Measurements from ENCODE around the gene GRIA4.

The GRIA4 gene

DNA sequence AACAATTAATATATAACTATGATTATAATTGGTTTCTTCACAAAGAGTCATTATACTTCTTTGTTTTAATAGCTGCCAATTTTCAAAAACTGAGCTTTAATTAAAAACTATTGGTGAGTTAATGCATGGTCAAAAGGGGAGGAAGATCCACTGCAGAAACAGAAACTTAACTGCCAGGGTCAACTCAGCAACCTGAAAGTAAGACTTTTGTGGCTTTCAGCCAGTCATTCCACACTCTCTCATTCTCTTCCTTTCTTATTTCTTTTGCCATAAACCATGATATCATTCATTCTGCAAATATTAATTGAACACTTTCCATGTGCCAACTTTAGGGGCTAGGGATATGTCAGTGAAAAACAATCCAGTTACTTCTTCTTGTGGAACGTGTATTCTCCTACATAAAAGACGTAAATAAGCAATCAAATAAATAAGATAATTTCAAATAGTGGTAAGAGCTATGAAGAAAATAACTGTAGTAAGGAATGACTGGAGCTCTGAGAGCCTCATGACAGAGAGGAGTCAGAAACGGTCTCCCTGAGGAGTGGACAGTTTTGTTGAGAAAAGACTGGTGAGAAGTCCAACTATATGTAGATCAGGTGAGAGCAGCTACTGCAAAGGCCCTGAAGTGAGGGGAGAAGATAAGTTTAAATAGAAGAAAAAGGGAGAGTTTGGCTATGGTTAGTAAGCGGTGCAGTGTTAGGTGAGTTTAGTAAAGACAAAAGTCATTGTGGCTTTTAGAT, 130.5 kb downstream of the GRIA4 start:
- Histone ChIP-seq H3K4me1 (ENCODE audit: control insufficient read depth, low read depth, low read length) (no peaks in the 10 kb centered on the region), H3K9ac (ENCODE audit: low read length) (no peak overlapping the region), H3K36me3 (ENCODE audit: control insufficient read depth, insufficient read depth, low read length) (no peaks in the 10 kb centered on the region), H3K27me3 (ENCODE audit: insufficient read depth, low read length, poor library complexity) (no peaks in the 10 kb centered on the region), H3K27ac (ENCODE audit: low read depth, low read length) (no peak overlapping the region), H2BK120ac (ENCODE audit: low read depth, low read length) (no peak overlapping the region), H2AK5ac (ENCODE audit: low read length) (no peak overlapping the region), H2BK15ac (replicated peaks; ENCODE audit: low read depth) (no peak overlapping the region), H3K4me3 (ENCODE audit: low read length) (no peak overlapping the region), H3K4me2 (ENCODE audit: low read length) (no peak overlapping the region), H2BK5ac (ENCODE audit: low read length) (no peak overlapping the region), H3K56ac (ENCODE audit: low read length) (no peak overlapping the region), H3K23ac (ENCODE audit: low read length) (no peak overlapping the region), H3K79me2 (ENCODE audit: control insufficient read depth, insufficient read depth, low read length) (no peaks in the 10 kb centered on the region), H4K8ac (ENCODE audit: low read depth, low read length) (no peak overlapping the region), H3K4ac (ENCODE audit: low read depth, low read length) (no peak overlapping the region), H3K18ac (ENCODE audit: low read length) (no peak overlapping the region), H3K79me1 (ENCODE audit: low read length) (no peaks in the 10 kb centered on the region), H4K5ac (ENCODE audit: low read length) (no peak overlapping the region)
- no peak for DNase-seq
- no CpG with 5 or more reads among the region's 4 CpGs for WGBS (ENCODE audit: extremely low coverage, insufficient coverage, low lambda C conversion rate)

DNA sequence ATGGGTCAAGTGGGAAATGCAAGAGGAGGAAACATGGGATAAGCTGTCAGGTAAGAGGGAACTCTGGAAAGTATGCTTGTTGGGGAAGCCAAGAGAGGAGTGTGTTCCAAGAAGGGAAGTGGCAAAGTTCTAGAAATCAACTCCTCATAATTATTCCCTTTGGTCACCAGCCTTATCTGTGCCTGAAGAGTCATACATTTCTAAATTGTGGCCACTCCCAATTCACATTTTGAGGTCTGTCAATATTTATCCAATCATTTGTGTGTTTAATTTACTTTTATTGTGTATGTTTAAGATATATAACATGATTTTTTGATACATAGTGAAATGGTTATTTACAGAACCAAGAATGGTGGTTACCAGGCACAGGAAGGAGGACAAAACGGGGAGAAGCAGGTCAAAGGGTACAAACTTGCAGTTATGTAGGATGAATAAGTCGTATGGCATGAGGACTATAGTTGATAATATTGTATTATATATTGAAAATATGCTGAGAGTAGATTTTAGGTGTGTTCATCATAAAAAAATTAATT, 131.7 kb downstream of the GRIA4 start:
- no peak overlapping the region for H3K56ac ChIP-seq (ENCODE audit: low read length)
- H3K18ac ChIP-seq (ENCODE audit: low read length), result no peak overlapping the region
- H3K4me1 ChIP-seq (ENCODE audit: control insufficient read depth, low read depth, low read length), result no peaks in the 10 kb centered on the region
- WGBS (ENCODE audit: extremely low coverage, insufficient coverage, low lambda C conversion rate), result 100% methylated on average over 1 of the region's 2 CpGs
- no peaks in the 10 kb centered on the region for H3K79me2 ChIP-seq (ENCODE audit: control insufficient read depth, insufficient read depth, low read length)
- H3K36me3 ChIP-seq (ENCODE audit: control insufficient read depth, insufficient read depth, low read length), result no peaks in the 10 kb centered on the region
- H2BK120ac ChIP-seq (ENCODE audit: low read depth, low read length), result no peak overlapping the region
- H2AK5ac ChIP-seq (ENCODE audit: low read length), result no peak overlapping the region
- no peaks in the 10 kb centered on the region for H3K79me1 ChIP-seq (ENCODE audit: low read length)
- no peak overlapping the region for H3K4me3 ChIP-seq (ENCODE audit: low read length)
- no peak overlapping the region for H3K9ac ChIP-seq (ENCODE audit: low read length)
- H3K4ac ChIP-seq (ENCODE audit: low read depth, low read length), result no peak overlapping the region
- H3K27ac ChIP-seq (ENCODE audit: low read depth, low read length), result no peak overlapping the region
- no peak overlapping the region for H3K23ac ChIP-seq (ENCODE audit: low read length)
- H3K27me3 ChIP-seq (ENCODE audit: insufficient read depth, low read length, poor library complexity), result no peaks in the 10 kb centered on the region
- H3K4me2 ChIP-seq (ENCODE audit: low read length), result no peak overlapping the region
- H2BK5ac ChIP-seq (ENCODE audit: low read length), result no peak overlapping the region
- no peak for DNase-seq
- H4K8ac ChIP-seq (ENCODE audit: low read depth, low read length), result no peak overlapping the region
- no peak overlapping the region for H4K5ac ChIP-seq (ENCODE audit: low read length)
- H2BK15ac ChIP-seq (replicated peaks; ENCODE audit: low read depth), result no peak overlapping the region

DNA sequence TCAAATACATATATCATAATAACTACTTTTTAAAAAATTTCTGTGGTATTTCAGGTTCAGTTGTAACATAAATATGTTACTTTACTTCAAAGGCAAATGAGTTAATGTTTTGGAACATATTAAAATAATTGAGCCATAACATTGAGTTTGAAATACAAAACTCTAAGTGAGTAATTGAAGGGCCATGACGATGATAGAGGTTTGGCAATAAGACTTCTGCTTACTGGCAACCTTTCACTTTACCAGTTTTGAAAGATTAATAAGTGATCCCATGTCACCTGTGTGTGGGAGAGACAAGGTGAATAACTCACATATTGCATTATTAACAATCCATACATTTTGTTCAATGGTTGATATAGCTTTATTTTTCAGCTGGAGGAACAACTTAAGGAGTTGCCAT, 144.4 kb downstream of the GRIA4 start:
- no peaks in the 10 kb centered on the region for H3K27me3 ChIP-seq (ENCODE audit: insufficient read depth, low read length, poor library complexity)
- H3K56ac ChIP-seq (ENCODE audit: low read length), result no peak overlapping the region
- no peaks in the 10 kb centered on the region for H3K4me1 ChIP-seq (ENCODE audit: control insufficient read depth, low read depth, low read length)
- no peaks in the 10 kb centered on the region for H3K36me3 ChIP-seq (ENCODE audit: control insufficient read depth, insufficient read depth, low read length)
- no peaks in the 10 kb centered on the region for H3K79me1 ChIP-seq (ENCODE audit: low read length)
- no peak for DNase-seq
- H3K18ac ChIP-seq (ENCODE audit: low read length), result no peak overlapping the region
- H2BK5ac ChIP-seq (ENCODE audit: low read length), result no peak overlapping the region
- no peak overlapping the region for H3K27ac ChIP-seq (ENCODE audit: low read depth, low read length)
- no peak overlapping the region for H3K4me3 ChIP-seq (ENCODE audit: low read length)
- H2BK120ac ChIP-seq (ENCODE audit: low read depth, low read length), result no peak overlapping the region
- H3K79me2 ChIP-seq (ENCODE audit: control insufficient read depth, insufficient read depth, low read length), result no peaks in the 10 kb centered on the region
- no peak overlapping the region for H3K4me2 ChIP-seq (ENCODE audit: low read length)
- no peak overlapping the region for H3K9ac ChIP-seq (ENCODE audit: low read length)
- H2AK5ac ChIP-seq (ENCODE audit: low read length), result no peak overlapping the region
- H4K8ac ChIP-seq (ENCODE audit: low read depth, low read length), result no peak overlapping the region
- no peak overlapping the region for H3K4ac ChIP-seq (ENCODE audit: low read depth, low read length)
- no CpG with 5 or more reads among the region's 1 CpG for WGBS (ENCODE audit: extremely low coverage, insufficient coverage, low lambda C conversion rate)
- no peak overlapping the region for H2BK15ac ChIP-seq (replicated peaks; ENCODE audit: low read depth)
- no peak overlapping the region for H3K23ac ChIP-seq (ENCODE audit: low read length)
- H4K5ac ChIP-seq (ENCODE audit: low read length), result no peak overlapping the region

DNA sequence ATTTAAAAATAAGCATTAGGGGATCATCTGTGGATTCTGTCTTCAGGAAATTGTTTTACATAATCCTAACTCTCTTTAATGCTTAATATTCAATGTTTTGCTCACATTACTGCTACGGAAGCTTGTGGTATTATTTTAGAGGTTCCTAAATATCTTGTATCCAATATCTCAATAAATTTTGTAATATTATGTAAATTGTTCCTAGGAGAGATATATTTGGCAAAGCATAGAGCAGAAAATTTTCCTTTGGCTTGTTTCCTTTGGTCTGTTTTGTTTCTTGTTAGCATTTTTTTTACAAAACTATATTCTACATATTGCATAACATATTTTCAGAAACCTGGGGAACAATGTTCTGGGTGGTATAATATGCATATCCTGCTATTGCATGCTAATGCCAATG, 144.8 kb downstream of the GRIA4 start:
- DNase-seq, result no peak
- Histone ChIP-seq H3K4me2 (ENCODE audit: low read length) (no peak overlapping the region), H2BK15ac (replicated peaks; ENCODE audit: low read depth) (no peak overlapping the region), H3K4ac (ENCODE audit: low read depth, low read length) (no peak overlapping the region), H3K4me3 (ENCODE audit: low read length) (no peak overlapping the region), H3K56ac (ENCODE audit: low read length) (no peak overlapping the region), H3K79me2 (ENCODE audit: control insufficient read depth, insufficient read depth, low read length) (no peaks in the 10 kb centered on the region), H4K5ac (ENCODE audit: low read length) (no peak overlapping the region), H3K9ac (ENCODE audit: low read length) (no peak overlapping the region), H2AK5ac (ENCODE audit: low read length) (no peak overlapping the region), H3K79me1 (ENCODE audit: low read length) (no peaks in the 10 kb centered on the region), H2BK5ac (ENCODE audit: low read length) (no peak overlapping the region), H3K23ac (ENCODE audit: low read length) (no peak overlapping the region), H3K27ac (ENCODE audit: low read depth, low read length) (no peak overlapping the region), H4K8ac (ENCODE audit: low read depth, low read length) (no peak overlapping the region), H3K18ac (ENCODE audit: low read length) (no peak overlapping the region), H3K36me3 (ENCODE audit: control insufficient read depth, insufficient read depth, low read length) (no peaks in the 10 kb centered on the region), H3K27me3 (ENCODE audit: insufficient read depth, low read length, poor library complexity) (no peaks in the 10 kb centered on the region), H3K4me1 (ENCODE audit: control insufficient read depth, low read depth, low read length) (no peaks in the 10 kb centered on the region), H2BK120ac (ENCODE audit: low read depth, low read length) (no peak overlapping the region)
- no CpG with 5 or more reads among the region's 1 CpG for WGBS (ENCODE audit: extremely low coverage, insufficient coverage, low lambda C conversion rate)

DNA sequence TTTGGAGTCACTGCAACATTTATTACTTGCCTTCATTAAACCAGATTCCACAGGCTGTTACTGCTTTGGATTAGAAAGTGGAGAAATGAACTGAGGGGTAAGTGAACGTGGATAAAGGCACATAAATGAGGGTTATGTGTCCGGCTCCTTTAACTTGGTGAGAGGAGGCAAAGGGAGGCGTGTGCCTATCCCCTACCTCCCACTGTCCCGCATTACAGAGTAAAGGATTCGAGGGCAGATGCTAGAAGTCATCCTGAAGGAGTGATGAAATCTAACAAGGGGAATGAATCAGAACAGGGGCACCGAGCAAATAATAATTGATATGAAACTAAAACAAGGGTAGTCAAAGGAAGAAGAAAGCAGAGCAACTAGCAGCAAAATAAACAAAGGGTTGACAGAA, 147.2 kb downstream of the GRIA4 start:
- Histone ChIP-seq H2BK120ac (ENCODE audit: low read depth, low read length) (no peak overlapping the region), H3K18ac (ENCODE audit: low read length) (no peak overlapping the region), H3K79me2 (ENCODE audit: control insufficient read depth, insufficient read depth, low read length) (no peaks in the 10 kb centered on the region), H3K4me1 (ENCODE audit: control insufficient read depth, low read depth, low read length) (no peaks in the 10 kb centered on the region), H3K36me3 (ENCODE audit: control insufficient read depth, insufficient read depth, low read length) (no peaks in the 10 kb centered on the region), H3K27me3 (ENCODE audit: insufficient read depth, low read length, poor library complexity) (no peaks in the 10 kb centered on the region), H3K9ac (ENCODE audit: low read length) (no peak overlapping the region), H3K56ac (ENCODE audit: low read length) (no peak overlapping the region), H3K23ac (ENCODE audit: low read length) (no peak overlapping the region), H4K5ac (ENCODE audit: low read length) (no peak overlapping the region), H3K4me3 (ENCODE audit: low read length) (no peak overlapping the region), H2BK5ac (ENCODE audit: low read length) (no peak overlapping the region), H3K4ac (ENCODE audit: low read depth, low read length) (no peak overlapping the region), H2AK5ac (ENCODE audit: low read length) (no peak overlapping the region), H3K27ac (ENCODE audit: low read depth, low read length) (no peak overlapping the region), H2BK15ac (replicated peaks; ENCODE audit: low read depth) (no peak overlapping the region), H3K4me2 (ENCODE audit: low read length) (no peak overlapping the region), H4K8ac (ENCODE audit: low read depth, low read length) (no peak overlapping the region), H3K79me1 (ENCODE audit: low read length) (no peaks in the 10 kb centered on the region)
- no CpG with 5 or more reads among the region's 6 CpGs for WGBS (ENCODE audit: extremely low coverage, insufficient coverage, low lambda C conversion rate)
- no peak for DNase-seq

DNA sequence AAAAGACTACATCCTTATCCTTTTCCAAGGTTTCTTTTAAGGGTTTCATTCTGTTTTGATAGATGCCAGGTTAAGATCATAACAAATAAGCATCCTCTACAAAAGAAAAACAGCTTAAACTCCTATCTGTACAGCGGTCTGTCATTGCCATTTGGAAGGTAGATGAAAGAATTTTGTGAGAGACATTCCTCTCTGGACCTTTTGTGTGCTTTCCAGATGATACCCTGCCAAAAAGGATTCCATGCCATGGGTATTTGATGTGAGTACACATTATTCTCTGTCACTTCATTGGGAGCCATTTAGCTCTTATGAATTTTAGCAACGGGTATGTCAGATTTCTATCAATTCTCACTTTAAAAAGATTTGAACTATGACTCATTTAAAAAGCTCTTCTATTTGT, 153.7 kb downstream of the GRIA4 start:
- H3K56ac ChIP-seq (ENCODE audit: low read length), result no peak overlapping the region
- no peak overlapping the region for H3K23ac ChIP-seq (ENCODE audit: low read length)
- no peak overlapping the region for H2AK5ac ChIP-seq (ENCODE audit: low read length)
- no peak overlapping the region for H2BK15ac ChIP-seq (replicated peaks; ENCODE audit: low read depth)
- H3K27ac ChIP-seq (ENCODE audit: low read depth, low read length), result no peak overlapping the region
- no peak for DNase-seq
- H2BK5ac ChIP-seq (ENCODE audit: low read length), result no peak overlapping the region
- H3K27me3 ChIP-seq (ENCODE audit: insufficient read depth, low read length, poor library complexity), result no peaks in the 10 kb centered on the region
- no peak overlapping the region for H3K4me2 ChIP-seq (ENCODE audit: low read length)
- H4K8ac ChIP-seq (ENCODE audit: low read depth, low read length), result no peak overlapping the region
- H3K79me2 ChIP-seq (ENCODE audit: control insufficient read depth, insufficient read depth, low read length), result no peaks in the 10 kb centered on the region
- no peak overlapping the region for H3K18ac ChIP-seq (ENCODE audit: low read length)
- no CpG with 5 or more reads among the region's 2 CpGs for WGBS (ENCODE audit: extremely low coverage, insufficient coverage, low lambda C conversion rate)
- H4K5ac ChIP-seq (ENCODE audit: low read length), result no peak overlapping the region
- H2BK120ac ChIP-seq (ENCODE audit: low read depth, low read length), result no peak overlapping the region
- no peaks in the 10 kb centered on the region for H3K4me1 ChIP-seq (ENCODE audit: control insufficient read depth, low read depth, low read length)
- no peak overlapping the region for H3K4me3 ChIP-seq (ENCODE audit: low read length)
- H3K36me3 ChIP-seq (ENCODE audit: control insufficient read depth, insufficient read depth, low read length), result no peaks in the 10 kb centered on the region
- H3K9ac ChIP-seq (ENCODE audit: low read length), result no peak overlapping the region
- no peak overlapping the region for H3K4ac ChIP-seq (ENCODE audit: low read depth, low read length)
- H3K79me1 ChIP-seq (ENCODE audit: low read length), result no peaks in the 10 kb centered on the region

Data from mesendoderm (in vitro differentiated cells).